TTC549 (cell line): ENCODE measurements around the gene CDRT15L2.
"Not testable (repeated sequence)": the region's sequence is repeated elsewhere in the genome, so short reads cannot be mapped to it uniquely, and the experiment has no call there.

Source experiments
- FAIRE-seq: peaks from 2 replicates; lab custom pipeline; 2012; peaks lifted over from hg19 to GRCh38; lab: Jason Lieb, UNC

CDRT15L2 gene

DNA sequence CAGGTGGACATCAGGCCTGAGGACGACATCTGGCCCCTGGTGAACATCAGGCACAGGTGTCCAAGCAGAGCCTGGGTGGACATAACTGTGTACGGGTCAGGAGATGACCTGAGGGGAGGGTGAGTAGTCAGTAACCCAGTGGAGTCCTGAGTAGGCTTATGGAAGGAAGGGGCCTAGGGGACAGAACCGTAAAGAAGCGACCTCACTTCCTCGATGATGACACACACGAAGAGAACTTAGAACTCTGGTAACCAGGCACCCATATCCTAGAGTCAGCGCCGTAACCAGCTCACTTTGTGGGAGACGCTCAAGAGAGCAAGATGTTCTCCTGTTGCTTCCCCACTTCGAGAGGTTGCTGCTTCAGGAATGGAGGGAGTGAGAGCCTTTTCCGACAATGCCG is at the start of gene CDRT15L2:
CDRT15L2 (plus strand) TSS at position 301 of the 400 bp plus-strand sequence; CDS start at position 321, 20 bp downstream.
- not testable (repeated sequence) for FAIRE-seq

GRCh38 chr17:20530104-20530503 is 49.4 kb upstream of the CDRT15L2 start:
- not testable (repeated sequence) for FAIRE-seq

- FAIRE-seq = not testable (repeated sequence)
These were observed 46.9 kb upstream of the CDRT15L2 start for GRCh38 chr17:20532544-20533090.

DNA sequence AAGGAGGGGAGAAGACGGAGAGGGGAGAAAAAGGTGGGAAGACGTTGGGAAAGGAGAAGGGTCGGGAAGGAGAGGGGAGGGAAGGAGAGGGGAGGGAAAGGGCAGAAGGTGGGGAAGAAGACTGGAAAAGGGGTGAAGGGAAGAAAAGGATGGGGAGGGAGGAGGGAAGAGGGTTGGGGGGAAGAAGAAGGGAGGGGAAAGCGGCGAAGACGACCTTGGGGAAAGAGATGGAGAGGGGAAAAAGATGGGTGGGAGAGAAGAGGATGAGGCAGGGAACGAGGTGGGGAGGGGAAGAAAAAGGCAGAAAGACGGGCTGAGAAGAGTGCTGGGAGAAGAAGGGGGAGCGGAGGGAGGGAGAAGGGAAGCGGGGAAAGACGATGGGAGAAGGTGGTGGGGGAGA is 46.3 kb upstream of the CDRT15L2 start:
- not testable (repeated sequence) for FAIRE-seq

DNA sequence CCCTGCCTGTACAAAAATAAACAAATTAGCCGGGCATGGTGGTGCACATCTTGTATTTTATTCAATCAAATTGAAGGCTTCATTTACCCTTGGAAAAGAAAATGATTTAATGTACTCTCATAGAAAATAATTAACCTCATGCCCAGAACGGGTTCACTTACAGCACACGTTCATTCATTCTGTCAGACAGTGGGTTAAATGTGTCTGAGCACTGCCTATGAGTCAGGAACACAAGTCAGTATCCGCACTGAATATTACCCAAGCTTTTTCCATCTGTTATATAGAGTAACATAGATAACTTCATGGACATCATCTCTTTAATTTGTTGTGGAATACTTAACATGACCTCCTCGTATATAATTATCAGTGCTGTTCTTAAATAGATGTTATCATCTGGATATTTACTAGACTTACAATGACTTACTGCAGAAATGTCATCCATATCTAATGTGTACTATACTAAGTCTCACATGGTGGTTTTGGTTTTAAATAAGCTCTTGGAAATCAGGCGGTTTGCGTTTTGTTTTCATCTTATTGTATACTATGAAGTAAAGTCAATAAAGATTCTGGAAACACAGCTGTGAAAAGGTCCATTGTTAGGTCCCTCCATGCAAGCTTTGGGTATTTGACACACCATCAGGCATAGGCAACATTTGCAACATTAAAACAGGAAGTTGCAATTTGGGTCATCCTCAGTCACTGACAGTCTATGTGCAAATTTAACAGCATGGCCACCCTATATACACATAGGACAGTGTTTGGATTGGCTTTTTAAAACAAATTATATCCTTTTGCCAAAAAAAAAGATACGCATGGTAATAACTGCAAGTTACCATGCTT is 44.6 kb upstream of the CDRT15L2 start:
- not testable (repeated sequence) for FAIRE-seq

DNA sequence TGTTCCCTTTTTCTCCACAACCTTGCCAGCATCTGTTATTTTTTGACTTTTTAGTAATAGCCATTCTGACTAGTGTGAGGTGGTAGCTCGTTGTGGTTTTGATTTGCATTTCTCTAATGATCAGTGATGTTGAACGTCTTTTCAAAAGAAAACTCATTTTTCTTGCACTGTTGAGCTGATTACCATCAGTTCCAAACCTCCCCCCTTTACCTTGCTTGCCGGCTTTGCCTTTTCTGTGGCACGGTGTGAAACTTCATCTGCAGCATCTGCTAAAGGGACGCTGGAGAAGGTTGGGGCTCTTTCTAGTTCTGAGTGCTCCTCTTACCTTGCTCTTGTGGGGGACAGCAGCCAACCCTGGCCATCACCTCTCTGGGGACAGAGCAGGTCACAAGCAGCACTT is 39.1 kb upstream of the CDRT15L2 start:
- not testable (repeated sequence) for FAIRE-seq

GRCh38 chr17:20540865-20541264 is 38.7 kb upstream of the CDRT15L2 start:
- not testable (repeated sequence) for FAIRE-seq

DNA sequence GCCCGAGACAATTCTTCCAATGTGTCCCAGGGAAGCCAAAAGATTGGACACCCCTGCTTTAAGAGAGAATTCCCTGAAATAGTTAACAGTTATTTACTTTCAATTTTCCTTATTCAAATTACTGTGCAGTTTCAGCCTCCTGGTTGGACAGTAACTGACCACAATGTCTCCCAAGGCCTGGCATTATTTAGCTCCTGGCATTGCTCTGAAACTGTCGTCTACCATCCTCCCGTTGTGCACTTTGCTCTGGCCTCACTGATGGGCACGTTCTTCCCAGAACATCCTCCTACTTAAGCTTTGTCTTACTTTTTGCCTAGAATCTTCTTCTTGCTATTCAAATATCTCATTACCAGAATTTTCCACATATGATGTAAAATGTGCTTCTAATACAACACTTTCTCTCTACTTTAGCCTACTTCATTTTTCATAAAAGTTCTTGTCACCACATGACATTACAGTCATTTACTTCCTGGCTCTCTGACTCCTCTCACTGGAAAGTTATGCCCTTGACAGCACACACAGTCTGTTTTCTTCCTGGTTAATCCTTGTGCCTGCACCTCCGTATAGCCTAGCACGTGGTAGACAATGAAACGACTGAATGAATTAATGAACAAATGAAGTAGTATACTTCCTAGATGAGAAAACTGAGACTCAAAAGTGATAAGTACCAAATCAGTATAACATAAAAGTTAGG is 37.5 kb upstream of the CDRT15L2 start:
- not testable (repeated sequence) for FAIRE-seq

DNA sequence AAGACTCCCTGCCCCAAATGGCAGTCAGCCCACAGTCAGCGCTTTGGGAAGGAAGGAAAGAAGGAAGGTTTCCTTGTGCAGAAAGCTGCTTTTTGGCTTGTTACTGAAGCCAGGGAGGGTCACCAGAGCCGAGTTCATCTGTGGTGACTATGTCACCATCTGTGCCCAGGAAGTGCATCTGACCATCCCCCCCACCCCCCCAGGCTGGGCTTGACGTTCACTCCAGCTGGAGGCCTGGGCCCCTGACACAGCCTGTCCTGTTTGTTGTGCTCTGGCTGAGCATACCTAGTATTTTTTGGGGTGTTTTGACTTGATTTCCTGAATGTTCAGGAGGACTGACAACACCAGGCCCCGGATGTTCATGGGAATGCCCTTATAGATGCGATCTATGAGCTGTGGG is 31.6 kb upstream of the CDRT15L2 start:
- not testable (repeated sequence) for FAIRE-seq

- not testable (repeated sequence) for FAIRE-seq
These were observed 26.6 kb upstream of the CDRT15L2 start for GRCh38 chr17:20552920-20553319.

DNA sequence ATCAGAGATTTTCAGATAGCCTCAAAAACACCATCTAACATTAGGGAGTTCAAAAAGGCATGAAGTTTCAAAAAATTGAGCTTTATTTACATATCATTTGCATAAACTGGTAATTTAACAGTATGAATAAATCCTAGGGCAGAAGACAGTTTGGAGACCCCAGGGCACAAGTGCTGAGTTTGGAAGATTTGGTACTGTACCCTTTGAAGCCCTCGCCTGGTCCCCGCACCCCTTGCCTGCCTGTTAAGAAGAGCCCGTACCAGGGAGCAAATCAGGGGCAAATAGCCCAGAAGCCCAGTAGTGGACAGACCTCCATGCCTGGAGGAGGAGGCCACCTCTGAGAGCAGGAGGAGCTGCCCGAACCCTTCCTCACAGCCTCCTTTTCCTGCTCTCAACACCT is 24.8 kb upstream of the CDRT15L2 start:
- FAIRE-seq = not testable (repeated sequence)

DNA sequence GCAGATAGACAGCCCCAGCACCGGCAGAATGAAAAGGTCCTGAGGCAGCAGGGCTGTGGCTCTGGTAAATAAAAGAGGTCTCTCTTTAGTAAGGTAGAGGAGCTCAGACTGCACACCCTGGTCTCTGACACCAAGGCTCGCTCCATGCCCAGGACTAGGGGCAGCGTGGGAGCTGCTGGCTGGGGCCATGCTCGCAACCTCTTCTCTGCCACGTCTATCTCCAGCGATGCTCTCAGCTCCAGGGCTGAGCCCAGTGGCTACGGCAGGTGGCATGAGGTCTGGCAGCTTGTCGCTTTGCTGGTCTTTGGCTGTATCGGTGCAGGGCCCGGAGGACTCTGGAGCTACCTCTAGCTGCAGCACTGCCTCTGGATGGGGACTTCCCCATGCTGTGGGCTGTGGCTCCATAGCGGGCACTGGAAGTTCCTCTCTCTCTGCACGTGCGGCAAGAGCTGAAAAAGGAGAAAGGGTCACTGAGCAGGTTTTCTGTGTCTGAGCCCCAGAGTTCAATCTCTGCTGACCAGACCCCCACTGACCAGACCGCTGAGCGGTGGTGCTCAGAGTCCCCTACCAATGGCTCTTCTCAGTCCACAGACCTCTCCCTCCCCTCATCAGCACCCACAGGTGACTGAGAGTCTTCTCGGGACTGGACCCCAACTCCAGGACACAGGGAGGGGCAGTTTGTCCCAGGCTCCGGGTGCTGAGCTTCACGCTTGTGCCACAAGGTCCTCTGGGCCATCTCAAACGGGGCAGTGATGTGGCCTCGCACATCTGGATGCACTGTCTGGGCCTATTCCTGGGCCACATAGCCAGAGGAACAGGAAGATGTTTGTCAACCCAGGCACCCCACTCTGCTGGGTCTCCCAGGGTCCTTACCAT is 24.2 kb upstream of the CDRT15L2 start:
- FAIRE-seq = not testable (repeated sequence)

DNA sequence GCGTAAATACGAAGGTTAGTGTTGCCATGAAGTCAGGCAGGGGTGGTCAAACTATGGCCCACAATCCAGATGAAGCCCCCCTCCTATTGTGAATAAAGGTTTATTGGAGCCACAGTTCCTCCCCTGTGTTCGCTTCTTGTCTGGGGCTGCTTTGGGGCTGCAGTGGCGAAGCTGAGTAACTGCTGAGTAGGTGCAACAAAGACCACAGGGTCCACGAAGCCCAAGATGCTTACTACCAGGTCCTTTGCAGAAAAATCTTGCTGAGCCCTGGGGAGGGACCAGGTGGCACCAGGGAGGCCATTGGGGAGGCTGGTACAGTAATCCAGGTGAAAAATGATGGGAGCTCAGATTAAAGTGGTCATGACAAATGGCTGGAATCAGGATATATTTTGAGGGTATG is 21.4 kb upstream of the CDRT15L2 start:
- not testable (repeated sequence) for FAIRE-seq

DNA sequence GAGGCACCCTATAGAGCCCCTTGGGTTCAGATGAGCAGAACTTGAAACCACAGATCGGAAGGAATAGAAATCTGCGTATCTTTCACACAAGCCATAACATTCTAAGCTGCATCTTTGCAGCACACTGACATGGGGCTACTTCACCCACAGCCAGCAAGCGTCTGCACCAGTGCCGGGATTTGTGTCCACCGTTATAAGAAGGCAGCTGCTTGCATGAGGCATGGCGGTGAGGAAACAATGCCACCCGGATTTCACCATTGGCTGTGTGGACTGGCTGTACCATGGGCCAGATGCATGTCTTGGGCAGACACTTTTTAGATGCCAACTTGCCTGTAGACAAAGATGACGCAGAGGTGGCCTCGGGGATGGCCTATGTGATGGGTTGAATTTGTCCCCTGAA is 20.5 kb upstream of the CDRT15L2 start:
- FAIRE-seq = not testable (repeated sequence)

GRCh38 chr17:20562587-20562986 is 16.9 kb upstream of the CDRT15L2 start:
- FAIRE-seq = no peak

- not testable (repeated sequence) for FAIRE-seq
These were observed 14.3 kb upstream of the CDRT15L2 start for GRCh38 chr17:20565245-20565644.

GRCh38 chr17:20565711-20566110 is 13.8 kb upstream of the CDRT15L2 start:
- no peak for FAIRE-seq

GRCh38 chr17:20566736-20567135 is 12.8 kb upstream of the CDRT15L2 start:
- not testable (repeated sequence) for FAIRE-seq

DNA sequence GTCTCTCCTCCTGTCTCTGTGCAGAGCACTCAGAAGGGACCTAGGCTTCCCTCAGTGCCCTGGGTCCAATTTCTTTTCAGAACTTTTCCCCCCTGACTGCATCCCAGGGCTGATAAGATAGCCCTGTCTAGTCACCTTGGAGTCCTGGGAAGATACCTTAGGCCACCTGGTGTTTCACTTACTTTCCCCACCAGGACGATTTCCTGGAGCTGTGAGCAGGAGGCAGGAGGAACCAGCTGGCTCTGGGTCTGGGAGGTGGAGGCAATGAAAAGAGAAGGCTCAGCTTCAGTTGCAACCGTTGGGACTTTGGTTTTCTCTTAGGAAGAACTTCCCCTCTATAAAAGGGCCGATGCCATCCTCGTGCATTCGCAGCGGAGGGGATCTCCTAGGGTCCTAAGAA is 12.1 kb upstream of the CDRT15L2 start:
- not testable (repeated sequence) for FAIRE-seq

- FAIRE-seq = not testable (repeated sequence)
These were observed 10.9 kb upstream of the CDRT15L2 start for GRCh38 chr17:20568604-20569003.

GRCh38 chr17:20571653-20572052 is 7.9 kb upstream of the CDRT15L2 start:
- FAIRE-seq = not testable (repeated sequence)

DNA sequence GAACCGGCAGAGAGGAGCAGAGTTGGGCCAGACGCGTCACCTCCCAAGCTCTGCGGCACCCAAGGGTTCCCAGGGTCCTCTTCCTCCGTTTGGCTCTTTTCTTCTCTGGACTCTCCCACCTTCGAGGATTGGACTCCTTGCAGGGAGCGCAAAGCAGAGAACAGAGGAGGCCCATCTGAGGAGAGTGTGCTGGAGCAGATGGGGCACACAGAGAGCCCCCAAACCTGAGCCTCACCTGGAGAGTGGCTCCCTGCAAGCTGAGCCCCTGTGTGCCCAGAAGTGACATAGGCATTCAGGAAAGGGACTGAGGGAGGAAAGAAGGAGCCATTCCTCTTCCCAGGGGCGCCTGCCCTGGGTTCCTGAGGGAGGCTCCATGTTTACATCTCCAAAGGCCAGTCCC is 6.3 kb upstream of the CDRT15L2 start:
- FAIRE-seq = not testable (repeated sequence)
